Measurements from ENCODE around the gene UNC50. TPM values are rescaled to one million over a fixed set of nuclear protein-coding genes. Genes with fewer than 3 reads are reported as not detected.

UNC50 gene
- total RNA-seq, 2 donors from 2014 or later = 29.6 to 31.8 TPM

DNA sequence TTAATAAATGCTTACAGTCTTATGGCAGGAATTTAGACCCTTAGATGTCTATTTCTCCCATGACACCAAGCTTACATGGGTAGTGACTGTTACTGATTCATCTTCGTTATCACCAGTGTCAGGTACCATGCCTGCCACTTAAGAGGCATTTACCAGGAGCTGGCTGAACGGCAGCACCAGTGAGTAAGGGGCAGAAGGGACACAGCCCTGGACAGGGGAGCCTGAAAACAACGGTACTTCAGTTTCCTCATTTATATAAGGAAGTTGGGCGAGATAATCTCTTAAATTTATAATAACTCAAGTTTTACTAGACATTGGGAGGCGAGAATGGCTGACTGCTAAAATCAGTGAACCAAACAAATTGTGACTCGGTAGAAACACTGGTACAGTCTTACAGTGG lies 1.3 kb upstream of the UNC50 start:
- ATAC-seq (no peak), DNase-seq (ENCODE audit: low spot score) (no peak)
- Mint-ChIP-seq H3K9me3 (no peaks in the 10 kb centered on the region), H3K36me3 (peaks cover 15% of the 10 kb centered on the region), H3K27me3 (no peaks in the 10 kb centered on the region), H3K4me3 (peak overlapping the region; percentile 94), H3K4me1 (ENCODE audit: low read depth in 2 of 2) (peaks cover 51 to 60% of the 10 kb centered on the region in 2 donors), H3K27ac (peak overlapping the region; percentile 93 to 97)

DNA sequence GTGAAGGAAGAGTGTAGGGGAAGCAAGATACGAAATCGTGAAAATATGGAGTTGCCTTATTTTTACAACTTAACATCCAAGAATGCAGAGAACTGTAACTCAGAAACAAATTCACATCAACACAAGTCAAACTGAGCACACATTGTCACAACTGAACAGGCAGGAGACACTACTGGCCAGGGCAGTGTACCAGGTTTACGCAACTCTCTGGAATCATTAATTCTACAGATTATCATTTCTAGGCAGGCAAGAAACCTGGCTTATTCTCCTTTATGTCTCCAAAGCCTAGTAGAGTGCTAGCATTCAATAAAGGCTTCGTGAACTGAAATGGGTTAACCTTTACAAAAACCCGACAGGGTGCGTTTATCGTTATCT lies 661 bp upstream of the UNC50 start:
- DNase-seq (ENCODE audit: low spot score) (no peak), ATAC-seq (no peak)
- Mint-ChIP-seq H3K4me1 (ENCODE audit: low read depth in 2 of 2) (peaks cover 51 to 60% of the 10 kb centered on the region in 2 donors), H3K9me3 (no peaks in the 10 kb centered on the region), H3K4me3 (peak overlapping the region; percentile 94), H3K27me3 (no peaks in the 10 kb centered on the region), H3K27ac (peak overlapping the region; percentile 93 to 97), H3K36me3 (peaks cover 15% of the 10 kb centered on the region)

DNA sequence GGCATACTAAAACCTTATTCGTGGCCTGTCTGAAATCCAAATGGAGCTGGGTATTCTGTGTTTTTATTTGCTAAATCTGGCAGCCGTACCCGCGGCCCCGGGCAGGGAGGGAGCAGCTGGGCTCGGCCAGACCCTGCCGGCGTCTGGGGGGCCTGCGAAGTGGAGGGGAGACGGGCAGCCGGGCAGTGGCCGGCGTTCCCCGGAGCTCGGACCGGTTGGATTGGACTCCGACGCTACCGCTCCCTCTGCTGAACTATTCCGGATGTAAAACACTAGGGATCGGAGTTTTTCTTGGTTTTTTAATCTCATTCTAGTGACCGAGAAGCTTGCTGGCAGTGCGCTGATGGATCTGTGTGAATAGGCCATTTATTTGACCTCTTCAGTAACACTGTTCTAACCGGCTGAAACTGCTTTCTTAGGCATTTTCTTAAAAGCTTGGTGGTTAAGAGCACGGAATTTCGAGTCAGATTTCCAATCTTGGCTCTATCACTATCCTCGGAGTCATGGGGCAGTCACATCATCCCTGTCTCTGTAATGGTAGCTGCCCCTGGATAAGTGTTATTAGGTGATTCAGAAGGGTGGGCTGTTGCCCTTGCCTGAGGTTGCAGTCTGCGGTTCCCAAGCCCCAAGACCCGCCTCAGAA lies 694 bp downstream of the UNC50 start:
- Mint-ChIP-seq H3K36me3 (peaks cover 26% of the 10 kb centered on the region), H3K4me3 (peak overlapping the region; percentile 94), H3K27me3 (no peaks in the 10 kb centered on the region), H3K4me1 (ENCODE audit: low read depth in 2 of 2) (peaks cover 58 to 71% of the 10 kb centered on the region in 2 donors), H3K9me3 (no peaks in the 10 kb centered on the region), H3K27ac (peak overlapping the region; percentile 93 to 97)
- DNase-seq (ENCODE audit: low spot score) (no peak), ATAC-seq (peak; percentile 8 to 22)

DNA sequence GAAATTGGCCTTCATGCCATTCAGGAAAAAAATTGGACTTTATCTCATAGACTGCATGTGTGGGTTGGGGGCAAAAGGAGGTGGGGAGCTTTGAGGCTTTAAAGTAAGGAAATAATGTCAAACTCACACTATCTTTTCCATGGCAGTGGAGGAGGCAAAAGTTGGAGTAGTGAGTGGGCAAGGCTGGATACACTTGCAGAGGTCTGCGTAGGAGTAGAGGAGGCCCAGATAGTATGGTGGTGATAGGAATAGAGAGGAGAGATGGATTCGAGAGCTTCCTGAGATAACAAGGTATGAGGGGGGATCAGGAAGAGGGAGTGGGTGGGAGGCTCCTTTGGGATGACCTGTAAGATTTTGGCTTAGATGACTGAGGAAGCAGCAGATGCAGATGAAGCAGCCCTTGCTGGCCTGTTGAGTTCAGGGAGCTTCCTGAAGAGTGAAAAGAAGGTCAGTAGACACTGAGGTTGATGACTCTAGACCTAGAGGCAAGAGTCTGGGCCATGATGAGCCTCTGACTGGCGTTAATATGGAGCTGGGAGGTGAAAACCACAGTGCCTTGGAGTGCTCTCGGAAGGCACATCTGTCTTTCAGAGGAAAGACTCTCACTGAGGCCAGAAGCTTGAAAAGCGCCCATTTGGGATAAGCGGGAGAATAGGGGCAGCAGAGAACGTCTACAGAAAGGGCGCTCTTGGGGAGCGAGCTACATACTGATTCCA lies 5.8 kb downstream of the UNC50 start:
- DNase-seq (ENCODE audit: low spot score) (no peak), ATAC-seq (no peak)
- Mint-ChIP-seq H3K9me3 (no peaks in the 10 kb centered on the region), H3K27me3 (no peaks in the 10 kb centered on the region), H3K36me3 (peaks cover 49% of the 10 kb centered on the region), H3K4me1 (ENCODE audit: low read depth in 2 of 2) (peaks cover 62 to 74% of the 10 kb centered on the region in 2 donors), H3K4me3 (no peak overlapping the region), H3K27ac (peak overlapping the region; percentile 52 to 55)

DNA sequence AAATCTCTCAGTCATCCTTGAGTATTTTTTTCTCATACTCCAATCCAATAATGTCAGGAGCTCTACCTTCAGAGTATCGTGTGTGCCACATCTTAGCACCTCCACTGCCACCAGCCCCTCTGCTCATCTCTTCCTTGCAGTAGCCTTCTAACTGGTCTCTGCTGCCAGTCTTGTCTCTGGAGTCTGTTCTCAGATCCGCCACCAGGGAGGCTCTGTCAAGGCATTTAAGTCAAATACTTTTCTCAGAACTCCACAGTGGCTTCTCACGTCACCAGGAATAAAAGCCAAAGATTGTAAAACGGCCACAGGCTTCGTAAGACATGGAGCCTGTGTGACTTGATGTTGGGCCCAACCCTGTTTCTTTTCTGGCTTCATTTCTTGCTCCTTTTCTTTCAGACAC lies 7.1 kb downstream of the UNC50 start:
- H3K27ac Mint-ChIP-seq = peak overlapping the region; percentile 2 to 47
- H3K4me1 Mint-ChIP-seq (ENCODE audit: low read depth in 2 of 2) = peaks cover 51 to 66% of the 10 kb centered on the region in 2 donors
- no peak for ATAC-seq
- no peak overlapping the region for H3K4me3 Mint-ChIP-seq
- H3K36me3 Mint-ChIP-seq = peaks cover 49% of the 10 kb centered on the region
- no peak for DNase-seq (ENCODE audit: low spot score)
- H3K9me3 Mint-ChIP-seq = no peaks in the 10 kb centered on the region
- no peaks in the 10 kb centered on the region for H3K27me3 Mint-ChIP-seq

DNA sequence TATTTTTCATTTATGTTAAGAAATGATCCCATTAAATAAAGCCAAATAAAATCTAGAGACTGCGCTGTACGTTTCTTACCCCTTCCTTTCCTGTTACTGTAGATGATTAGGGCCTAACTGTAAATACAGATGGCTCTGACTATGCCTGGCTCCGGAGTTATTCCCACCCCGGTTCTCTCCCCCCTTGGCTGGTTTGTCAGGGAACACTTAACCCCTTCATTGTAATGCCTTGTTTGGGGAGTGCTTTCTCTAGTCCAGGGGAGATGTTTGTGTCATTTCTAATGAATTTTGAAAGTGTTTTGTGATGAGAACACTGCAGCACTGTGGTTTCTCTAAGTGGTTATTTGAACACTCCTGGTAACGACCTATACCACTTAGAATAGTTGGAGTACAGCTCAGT lies 8.8 kb downstream of the UNC50 start:
- ATAC-seq (no peak), DNase-seq (ENCODE audit: low spot score) (no peak)
- H3K4me3 Mint-ChIP-seq = no peak overlapping the region
- H3K4me1 Mint-ChIP-seq (ENCODE audit: low read depth in 2 of 2) = peaks cover 41 to 49% of the 10 kb centered on the region in 2 donors
- H3K27me3 Mint-ChIP-seq = no peaks in the 10 kb centered on the region
- H3K9me3 Mint-ChIP-seq = no peaks in the 10 kb centered on the region
- H3K27ac Mint-ChIP-seq = peak overlapping the region; percentile 2 to 47
- peaks cover 34% of the 10 kb centered on the region for H3K36me3 Mint-ChIP-seq

DNA sequence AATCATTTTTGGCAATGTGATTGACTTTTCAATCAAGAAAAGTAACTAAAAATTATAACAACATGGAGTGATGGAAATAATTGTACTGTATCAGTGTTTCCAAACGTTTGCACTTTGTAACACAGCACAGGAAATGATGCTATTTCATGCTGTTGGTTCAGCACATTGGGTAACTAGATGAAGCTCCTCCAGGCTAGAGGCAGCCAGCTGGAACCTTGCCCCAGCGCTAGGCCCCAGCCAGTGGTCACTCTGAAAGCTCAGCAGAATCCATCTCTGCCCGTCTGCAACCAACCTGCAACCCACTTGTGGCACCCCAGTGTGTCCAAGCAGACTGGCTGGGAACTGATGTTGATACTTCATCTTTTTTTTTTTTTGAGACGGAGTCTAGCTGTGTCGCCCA lies 15.3 kb downstream of the UNC50 start:
- Mint-ChIP-seq H3K27me3 (no peaks in the 10 kb centered on the region), H3K27ac (peak overlapping the region; percentile 53 to 64), H3K4me3 (no peak overlapping the region), H3K4me1 (ENCODE audit: low read depth in 2 of 2) (peaks cover 20 to 24% of the 10 kb centered on the region in 2 donors), H3K9me3 (no peaks in the 10 kb centered on the region), H3K36me3 (peaks cover 9% of the 10 kb centered on the region)
- no peak for DNase-seq (ENCODE audit: low spot score)
- peak; percentile 69 to 78 for ATAC-seq

DNA sequence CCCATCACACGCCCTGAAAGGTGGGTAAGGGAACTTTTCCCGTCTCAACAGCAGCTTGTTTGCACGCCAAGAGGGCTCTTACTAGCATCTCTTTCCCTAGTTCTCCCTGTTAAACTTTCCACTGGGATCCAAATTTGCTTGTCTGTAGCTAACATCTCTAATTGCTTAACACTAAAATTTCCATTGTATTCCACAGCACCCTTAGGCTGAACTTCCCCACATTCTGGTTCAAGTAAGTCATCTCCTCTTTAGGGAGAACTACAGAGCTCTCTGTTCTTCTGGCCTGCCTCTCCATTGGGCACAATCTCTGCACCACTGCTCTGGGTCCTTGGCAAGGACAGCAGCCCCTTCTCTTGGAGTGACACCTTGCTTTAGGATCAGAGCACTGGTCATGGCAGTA lies 24.0 kb downstream of the UNC50 start:
- H3K4me3 Mint-ChIP-seq = no peak overlapping the region
- DNase-seq (ENCODE audit: low spot score) (no peak), ATAC-seq (no peak)
- H3K4me1 Mint-ChIP-seq (ENCODE audit: low read depth in 2 of 2) = peaks cover 41 to 46% of the 10 kb centered on the region in 2 donors
- H3K27ac Mint-ChIP-seq = peak overlapping the region; percentile 83 to 94
- no peaks in the 10 kb centered on the region for H3K9me3 Mint-ChIP-seq
- H3K27me3 Mint-ChIP-seq = no peaks in the 10 kb centered on the region
- peaks cover 8% of the 10 kb centered on the region for H3K36me3 Mint-ChIP-seq

DNA sequence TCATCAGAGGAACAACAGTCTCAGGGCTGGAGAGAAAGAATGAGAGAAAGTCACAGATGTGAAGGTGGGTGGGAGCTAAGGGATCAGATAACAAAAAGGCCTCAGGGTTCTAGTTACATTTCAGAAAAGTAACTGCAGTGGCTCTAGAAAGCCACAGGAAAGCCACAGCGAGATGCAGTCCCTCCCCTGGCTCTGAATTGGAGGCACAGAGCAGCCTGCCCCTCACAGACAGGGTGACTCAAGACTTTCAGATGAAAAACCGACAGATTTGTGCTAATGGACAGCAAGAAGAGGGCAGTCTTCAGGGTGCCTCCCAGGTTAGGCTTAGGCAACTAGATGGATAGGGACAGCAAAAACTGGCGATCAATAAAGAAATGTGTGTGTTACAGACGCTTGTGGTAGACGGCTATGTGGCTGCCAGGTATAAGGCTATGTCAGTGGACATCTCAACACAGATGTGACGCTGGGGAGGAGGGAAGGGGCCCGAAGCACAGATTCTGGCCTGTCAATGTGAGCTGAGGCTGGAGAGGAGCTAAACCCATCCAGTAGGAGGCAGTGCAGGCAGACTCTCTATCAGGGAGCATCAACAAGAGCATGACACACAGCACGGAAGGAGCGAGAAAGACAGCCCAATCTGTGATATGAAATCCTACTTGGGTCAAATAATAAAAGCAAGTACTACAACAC lies 26.2 kb downstream of the UNC50 start:
- Mint-ChIP-seq H3K9me3 (no peaks in the 10 kb centered on the region), H3K4me3 (peak overlapping the region; percentile 82), H3K4me1 (ENCODE audit: low read depth in 2 of 2) (peaks cover 37 to 44% of the 10 kb centered on the region in 2 donors), H3K27ac (peak overlapping the region; percentile 83 to 94), H3K27me3 (no peaks in the 10 kb centered on the region), H3K36me3 (peaks cover 8% of the 10 kb centered on the region)
- ATAC-seq = peak; percentile 87 to 90
- DNase-seq (ENCODE audit: low spot score) = peak; percentile 75

DNA sequence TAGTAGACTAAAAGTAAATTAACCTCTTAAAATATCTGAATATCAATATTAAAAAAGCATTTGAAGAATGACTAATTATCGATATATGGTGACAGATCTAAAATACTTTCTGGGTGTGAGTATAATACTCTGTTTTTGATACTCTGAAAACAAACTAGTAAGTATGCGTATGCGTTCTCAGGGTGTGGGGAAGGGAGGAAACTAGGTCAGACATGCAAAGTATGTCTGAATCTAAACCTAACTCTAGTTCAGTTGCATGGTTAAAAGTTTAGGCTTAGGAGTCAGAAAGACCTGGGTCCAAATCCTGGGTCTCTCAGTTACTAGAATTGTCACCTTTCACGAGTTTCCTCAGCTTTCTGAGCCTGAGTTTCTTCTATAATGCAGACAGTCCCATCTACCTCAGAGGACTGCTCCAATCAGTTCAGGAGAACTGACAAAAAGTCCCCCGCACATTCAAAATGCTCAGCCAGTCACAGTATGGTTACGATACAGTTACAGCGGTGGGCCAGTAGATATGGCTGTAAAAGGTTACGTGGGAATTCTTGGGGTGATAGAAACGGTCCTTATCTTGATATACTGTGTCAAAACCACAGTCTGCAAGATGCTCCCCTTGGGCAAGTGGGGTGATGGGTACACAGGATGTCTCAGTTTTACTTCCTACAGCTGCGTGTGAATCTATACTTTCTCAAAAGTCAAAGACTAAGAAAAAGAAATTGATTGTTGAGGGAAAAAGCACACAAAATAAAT lies 29.2 kb downstream of the UNC50 start:
- peak overlapping the region; percentile 92 to 94 for H3K27ac Mint-ChIP-seq
- H3K4me1 Mint-ChIP-seq (ENCODE audit: low read depth in 2 of 2) = peaks cover 30 to 41% of the 10 kb centered on the region in 2 donors
- peak; percentile 68 for DNase-seq (ENCODE audit: low spot score)
- peak; percentile 76 to 79 for ATAC-seq
- no peaks in the 10 kb centered on the region for H3K9me3 Mint-ChIP-seq
- H3K36me3 Mint-ChIP-seq = no peaks in the 10 kb centered on the region
- peak overlapping the region; percentile 80 for H3K4me3 Mint-ChIP-seq
- H3K27me3 Mint-ChIP-seq = no peaks in the 10 kb centered on the region

DNA sequence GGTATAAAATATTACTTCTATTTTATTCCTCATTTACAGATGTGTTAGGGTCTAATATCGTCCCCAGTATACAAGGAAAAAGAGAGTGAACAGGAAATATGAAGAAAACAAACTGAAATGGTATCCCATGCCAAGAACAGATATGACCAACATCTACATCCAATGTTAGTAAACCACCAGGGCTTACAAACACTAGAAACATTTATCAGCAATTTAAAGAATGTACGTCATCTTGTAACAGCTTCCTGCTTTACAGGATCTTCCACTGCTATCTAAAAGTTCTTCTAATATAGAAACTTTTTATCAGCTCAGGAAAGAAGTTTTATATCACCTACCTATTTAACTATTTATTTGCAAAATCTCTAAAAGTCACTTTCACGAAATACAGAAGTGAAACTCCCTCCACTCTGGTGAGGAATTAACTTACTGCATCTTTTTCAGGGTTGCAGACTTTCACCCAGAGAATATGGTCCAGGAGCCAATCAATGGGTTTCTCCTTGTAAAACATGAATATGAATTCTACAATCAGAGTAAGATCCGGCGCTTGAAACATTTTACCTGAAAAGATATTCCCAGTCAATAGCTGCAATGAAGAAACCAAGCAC lies 35.2 kb downstream of the UNC50 start:
- Mint-ChIP-seq H3K4me1 (ENCODE audit: low read depth in 2 of 2) (peaks cover 6 to 17% of the 10 kb centered on the region in 2 donors), H3K4me3 (no peak overlapping the region), H3K27ac (peak overlapping the region; percentile 63 to 78), H3K9me3 (no peaks in the 10 kb centered on the region), H3K36me3 (no peaks in the 10 kb centered on the region), H3K27me3 (no peaks in the 10 kb centered on the region)
- ATAC-seq (no peak), DNase-seq (ENCODE audit: low spot score) (no peak)

DNA sequence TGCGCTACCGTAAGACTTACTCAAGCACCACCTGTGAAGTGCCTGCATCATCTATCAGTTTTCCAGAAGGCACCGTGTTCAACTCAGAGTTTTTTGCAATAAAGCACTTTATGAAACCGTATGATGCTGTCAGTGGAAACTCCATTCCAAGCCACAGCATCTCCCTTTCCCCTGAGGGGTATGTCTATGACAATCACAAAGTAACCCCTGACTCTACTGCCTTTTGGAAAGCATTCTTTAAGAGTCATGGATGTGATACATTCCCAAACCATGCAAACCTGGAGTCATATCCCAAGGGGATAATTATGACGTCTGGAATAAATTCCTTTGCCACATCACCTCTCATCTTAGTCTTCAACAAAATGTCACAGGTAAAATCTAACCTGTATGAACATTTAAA lies 39.2 kb downstream of the UNC50 start:
- DNase-seq (ENCODE audit: low spot score) (no peak), ATAC-seq (no peak)
- H3K4me3 Mint-ChIP-seq = no peak overlapping the region
- H3K9me3 Mint-ChIP-seq = no peaks in the 10 kb centered on the region
- no peaks in the 10 kb centered on the region for H3K27me3 Mint-ChIP-seq
- peaks cover 9% of the 10 kb centered on the region for H3K36me3 Mint-ChIP-seq
- H3K27ac Mint-ChIP-seq = peak overlapping the region in 1 of 2 donors; percentile 16
- H3K4me1 Mint-ChIP-seq (ENCODE audit: low read depth in 2 of 2) = peaks cover 27 to 45% of the 10 kb centered on the region in 2 donors

DNA sequence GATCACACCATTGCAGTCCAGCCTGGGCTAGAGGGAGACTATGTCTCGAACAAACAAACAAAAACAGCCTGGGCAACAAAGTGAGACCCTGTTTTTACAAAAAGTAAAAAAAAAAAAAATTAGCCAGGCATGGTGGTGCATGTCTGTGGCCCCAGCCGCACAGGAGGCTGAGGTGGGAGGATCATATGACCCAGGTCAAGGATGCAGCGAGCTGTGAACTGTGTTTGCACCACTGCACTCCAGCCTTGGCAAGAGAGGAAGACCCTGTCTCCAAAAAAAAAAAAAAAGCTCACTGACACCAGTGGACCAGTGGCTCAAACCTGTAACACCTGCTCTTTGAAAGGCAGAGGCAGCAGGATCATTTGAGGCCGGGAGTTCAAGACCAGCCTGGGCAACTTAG lies 40.1 kb downstream of the UNC50 start:
- Mint-ChIP-seq H3K36me3 (peaks cover 12% of the 10 kb centered on the region), H3K9me3 (no peaks in the 10 kb centered on the region), H3K27me3 (no peaks in the 10 kb centered on the region), H3K4me1 (ENCODE audit: low read depth in 2 of 2) (peaks cover 35 to 51% of the 10 kb centered on the region in 2 donors), H3K4me3 (no peak overlapping the region), H3K27ac (peak overlapping the region in 1 of 2 donors; percentile 97)
- ATAC-seq = no peak
- no peak for DNase-seq (ENCODE audit: low spot score)
